Keratinocyte (primary cell): ENCODE results near the gene ZSCAN9.

Experiments
- EZH2 ChIP-seq: IDR thresholded peaks from one replicate; pipeline ENCODE4 v1.6.1; 2012; ENCODE audit warnings: inconsistent platforms, mild to moderate bottlenecking, low read length, moderate library complexity
- TF ChIP-seq, protein P1 (sequence below), 3 experiments: IDR thresholded peaks in 1 of 3; conservative IDR thresholded peaks in 1 of 3; optimal IDR thresholded peaks in 1 of 3; 2 replicates in 2 of 3; 3 replicates in 1 of 3; pipeline versions ENCODE3 to v1.5.1; 2011; ENCODE audit warnings: low read length in 3 of 3, mild to moderate bottlenecking in 3 of 3, moderate library complexity in 2 of 3, control low read depth in 1 of 3, inconsistent platforms in 1 of 3; ENCODE audit not compliant: insufficient read depth in 2 of 3; ENCODE audit errors: extremely low read depth in 1 of 3

DNA sequence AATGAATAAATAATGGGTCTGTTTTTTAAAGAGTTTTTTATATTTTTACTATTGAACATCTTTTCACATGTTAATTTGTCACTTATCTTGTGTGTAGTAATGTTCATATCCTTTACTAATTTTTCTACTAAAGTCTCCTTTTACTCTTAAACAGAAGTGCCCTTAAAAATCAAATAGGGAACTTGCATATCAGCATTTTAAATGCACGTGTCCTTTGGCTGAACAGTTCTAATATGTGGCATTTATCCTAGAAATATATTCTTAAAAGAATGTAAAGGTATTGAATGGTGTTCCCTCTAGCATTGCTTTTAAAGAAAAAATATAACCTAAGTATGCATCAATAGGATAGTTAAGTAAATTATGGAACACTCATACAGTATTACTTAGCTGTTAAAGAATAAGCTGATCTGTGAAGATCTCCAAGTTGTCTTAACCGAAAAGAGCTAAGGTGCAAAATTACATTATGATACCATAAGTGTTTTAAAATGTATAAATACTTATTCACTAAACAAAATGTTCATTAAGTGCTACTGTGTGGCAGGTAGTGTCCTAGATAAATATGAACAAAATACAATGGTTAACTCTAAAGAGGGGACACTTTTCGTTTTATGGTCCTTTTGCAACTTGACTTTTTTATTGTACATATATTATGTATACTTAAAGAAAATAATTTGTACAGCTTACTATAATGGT lies 55.7 kb downstream of the ZSCAN9 start:
- TF ChIP-seq EZH2, result no peak
- TF ChIP-seq, protein P1, sequence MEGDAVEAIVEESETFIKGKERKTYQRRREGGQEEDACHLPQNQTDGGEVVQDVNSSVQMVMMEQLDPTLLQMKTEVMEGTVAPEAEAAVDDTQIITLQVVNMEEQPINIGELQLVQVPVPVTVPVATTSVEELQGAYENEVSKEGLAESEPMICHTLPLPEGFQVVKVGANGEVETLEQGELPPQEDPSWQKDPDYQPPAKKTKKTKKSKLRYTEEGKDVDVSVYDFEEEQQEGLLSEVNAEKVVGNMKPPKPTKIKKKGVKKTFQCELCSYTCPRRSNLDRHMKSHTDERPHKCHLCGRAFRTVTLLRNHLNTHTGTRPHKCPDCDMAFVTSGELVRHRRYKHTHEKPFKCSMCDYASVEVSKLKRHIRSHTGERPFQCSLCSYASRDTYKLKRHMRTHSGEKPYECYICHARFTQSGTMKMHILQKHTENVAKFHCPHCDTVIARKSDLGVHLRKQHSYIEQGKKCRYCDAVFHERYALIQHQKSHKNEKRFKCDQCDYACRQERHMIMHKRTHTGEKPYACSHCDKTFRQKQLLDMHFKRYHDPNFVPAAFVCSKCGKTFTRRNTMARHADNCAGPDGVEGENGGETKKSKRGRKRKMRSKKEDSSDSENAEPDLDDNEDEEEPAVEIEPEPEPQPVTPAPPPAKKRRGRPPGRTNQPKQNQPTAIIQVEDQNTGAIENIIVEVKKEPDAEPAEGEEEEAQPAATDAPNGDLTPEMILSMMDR (optimal IDR thresholded peaks at IDR 0.05 in 1 of 3, IDR thresholded peaks at IDR 0.05 in 1 of 3, conservative IDR thresholded peaks at IDR 0.05 in 1 of 3; ENCODE audit: extremely low read depth in 1 of 3, insufficient read depth in 2 of 3, low read length in 3 of 3), result no peak
